Measurements from ENCODE around the gene SLC38A2. TPM values are rescaled to one million over a fixed set of nuclear protein-coding genes. Genes with fewer than 3 reads are reported as not detected.
"Not testable (repeated sequence)": the region's sequence is repeated elsewhere in the genome, so short reads cannot be mapped to it uniquely, and the experiment has no call there.

SLC38A2 gene
- total RNA-seq, 2 donors from 2014 or later, result 128 to 220 TPM

- intact Hi-C loops (cut with DNase I, micrococcal nuclease); ATAC-seq; DNase-seq: not testable (repeated sequence)
Measured at GRCh38 chr12:46399461-46400248, 27.1 kb upstream of the SLC38A2 start.

GRCh38 chr12:46396826-46397225 is 24.3 kb upstream of the SLC38A2 start:
- intact Hi-C loops (cut with DNase I, micrococcal nuclease), result no loop called here
- DNase-seq, result no peak
- ATAC-seq, result no peak

DNA sequence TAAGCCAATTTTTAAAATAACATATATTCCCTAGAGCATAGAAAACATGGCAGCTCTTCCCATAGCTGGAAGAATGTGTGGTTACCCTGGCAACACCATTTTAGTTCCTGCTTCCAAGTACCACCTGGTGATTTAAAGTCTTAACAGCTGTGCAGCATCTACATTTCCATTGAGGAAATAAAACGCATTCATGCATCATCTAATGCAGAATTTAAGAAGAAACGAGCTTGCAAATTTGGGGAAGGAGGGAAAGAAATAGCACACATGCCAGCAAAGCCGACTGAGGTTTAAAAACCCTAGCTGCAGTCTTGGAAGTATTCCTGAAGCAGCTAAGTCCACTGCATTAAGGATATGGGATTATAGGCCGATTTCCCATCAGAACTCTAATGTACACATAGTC is 22.8 kb upstream of the SLC38A2 start:
- DNase-seq (no peak), ATAC-seq (no peak)
- intact Hi-C loops (cut with DNase I, micrococcal nuclease), result no loop called here

GRCh38 chr12:46391630-46392029 is 19.1 kb upstream of the SLC38A2 start:
- DNase-seq, result no peak
- no peak for ATAC-seq
- intact Hi-C loops (cut with DNase I, micrococcal nuclease), result no loop called here

DNA sequence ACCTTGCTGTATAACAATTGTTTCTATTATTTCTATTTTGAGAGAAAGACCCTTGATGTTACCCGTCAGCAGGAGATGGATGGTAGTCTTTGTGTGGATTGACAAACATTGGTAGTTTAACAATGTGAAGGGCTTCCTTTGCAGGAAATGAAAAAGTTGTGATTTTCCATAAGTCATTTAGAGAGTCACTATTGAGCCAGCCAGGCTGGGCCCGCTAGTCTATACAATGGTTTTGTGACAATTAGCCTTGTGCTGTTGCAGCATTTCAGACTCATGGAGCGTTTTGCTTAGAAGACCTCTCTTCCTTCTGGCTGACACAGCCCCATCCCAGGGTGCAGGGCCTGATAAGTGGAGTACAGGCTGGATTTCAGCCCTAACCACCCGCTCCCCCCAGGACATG is 18.3 kb upstream of the SLC38A2 start:
- DNase-seq, result no peak
- peak; percentile 13 for ATAC-seq
- intact Hi-C loops (cut with DNase I, micrococcal nuclease), result no loop called here

DNA sequence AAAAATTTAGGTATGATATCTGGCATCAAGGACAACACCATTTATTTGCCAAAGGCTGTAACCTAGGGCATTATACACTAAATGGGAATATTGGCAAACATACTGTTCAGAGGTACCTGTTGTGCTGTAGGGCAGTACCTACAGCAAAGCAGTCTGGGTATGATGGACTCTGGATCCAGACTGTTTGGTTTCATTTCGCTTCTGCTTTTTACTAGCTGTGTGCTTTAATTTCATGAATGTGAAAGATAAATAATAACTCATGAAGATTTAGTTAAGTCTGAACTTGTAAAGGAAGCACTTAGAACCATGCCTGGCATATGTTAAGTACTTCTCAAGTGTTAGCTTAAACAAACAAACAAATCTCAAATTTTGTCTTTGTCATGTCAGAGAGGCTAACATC is 17.7 kb upstream of the SLC38A2 start:
- DNase-seq (no peak), ATAC-seq (peak; percentile 86)
- intact Hi-C loops (cut with DNase I, micrococcal nuclease), result no loop called here

DNA sequence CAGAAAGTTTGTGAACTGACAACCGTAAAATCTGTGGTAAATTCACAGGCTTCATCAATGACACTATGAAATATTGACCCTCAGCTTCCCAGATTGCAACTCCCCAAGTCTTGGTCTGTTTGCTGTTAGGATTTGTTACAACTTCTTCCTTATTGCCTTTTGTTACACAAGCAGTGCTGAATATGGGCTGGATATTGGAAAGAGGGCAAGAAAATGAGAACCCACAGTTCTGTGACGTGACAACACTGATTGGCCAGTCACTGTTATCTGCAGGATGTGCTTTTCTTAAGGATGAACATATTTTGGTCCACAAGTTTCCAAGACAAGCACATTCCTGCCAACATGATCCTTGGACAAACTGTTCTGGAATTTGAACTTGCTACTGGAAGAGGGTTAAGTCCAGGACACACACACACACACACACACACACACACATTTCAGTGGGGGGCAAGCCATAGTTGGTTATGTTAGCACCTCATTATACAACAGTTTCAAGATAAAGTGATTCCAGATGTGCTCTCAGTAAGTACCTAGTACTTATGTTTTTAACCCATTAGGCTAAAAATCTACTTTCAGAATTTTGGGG is 16.6 kb upstream of the SLC38A2 start:
- intact Hi-C loops (cut with DNase I, micrococcal nuclease), result loop anchor here in 1 of 2 donors (10.0 kb wide), 1 partner anchor 86 kb away; no protein-coding TSS in a partner anchor
- DNase-seq (no peak), ATAC-seq (peak; percentile 61)

DNA sequence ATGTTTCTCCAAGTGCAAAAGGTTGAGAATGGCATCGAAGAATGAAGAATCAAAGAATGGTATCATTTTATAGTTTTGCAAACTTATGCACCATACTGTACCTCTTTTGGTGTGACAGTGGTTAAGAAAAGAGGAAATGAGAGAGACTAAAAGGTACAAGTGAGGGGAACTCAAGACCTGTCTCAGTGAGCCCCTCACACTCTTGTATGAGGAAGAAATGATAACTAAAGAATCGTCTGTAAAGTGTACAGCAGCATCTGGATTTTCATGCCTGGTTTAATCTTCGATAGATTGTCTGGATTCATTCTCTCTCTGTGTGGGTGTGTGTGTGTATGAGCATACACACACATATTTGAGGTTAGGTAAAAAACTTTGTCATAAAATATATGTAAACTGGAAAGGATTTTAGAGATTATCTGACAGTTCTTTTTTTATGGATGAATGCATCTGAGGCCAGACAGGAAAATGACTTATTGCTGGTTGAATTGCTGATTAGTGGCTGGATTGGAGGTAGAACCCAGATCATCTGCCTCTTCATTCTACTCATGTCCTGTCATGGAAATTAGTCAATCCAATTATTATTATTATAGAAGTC is 16.0 kb upstream of the SLC38A2 start:
- intact Hi-C loops (cut with DNase I, micrococcal nuclease), result loop anchor here in 1 of 2 donors (10.0 kb wide), 1 partner anchor 86 kb away; no protein-coding TSS in a partner anchor
- ATAC-seq, result no peak
- DNase-seq, result no peak

DNA sequence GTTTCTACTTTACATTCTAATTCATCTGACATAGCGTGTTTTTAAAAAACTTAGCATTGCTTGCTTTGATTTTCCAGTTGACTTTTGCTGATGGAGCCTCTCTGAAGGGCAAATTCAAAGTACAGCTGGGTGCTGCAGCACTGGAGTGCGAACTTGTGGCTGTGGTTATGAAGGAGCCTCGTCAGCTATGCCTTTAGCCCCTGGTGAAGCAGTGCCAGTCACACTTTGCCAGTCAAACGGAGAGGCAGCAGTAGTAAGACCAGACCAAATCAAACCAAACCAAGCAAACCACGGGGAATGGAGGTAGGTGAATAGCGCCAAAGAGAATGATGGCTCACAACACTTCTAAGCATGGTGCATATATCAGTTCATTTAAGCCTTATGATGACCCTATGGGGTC is 15.1 kb upstream of the SLC38A2 start:
- intact Hi-C loops (cut with DNase I, micrococcal nuclease), result loop anchor here in 1 of 2 donors (10.0 kb wide), 1 partner anchor 87 kb away; no protein-coding TSS in a partner anchor
- DNase-seq, result no peak
- no peak for ATAC-seq

DNA sequence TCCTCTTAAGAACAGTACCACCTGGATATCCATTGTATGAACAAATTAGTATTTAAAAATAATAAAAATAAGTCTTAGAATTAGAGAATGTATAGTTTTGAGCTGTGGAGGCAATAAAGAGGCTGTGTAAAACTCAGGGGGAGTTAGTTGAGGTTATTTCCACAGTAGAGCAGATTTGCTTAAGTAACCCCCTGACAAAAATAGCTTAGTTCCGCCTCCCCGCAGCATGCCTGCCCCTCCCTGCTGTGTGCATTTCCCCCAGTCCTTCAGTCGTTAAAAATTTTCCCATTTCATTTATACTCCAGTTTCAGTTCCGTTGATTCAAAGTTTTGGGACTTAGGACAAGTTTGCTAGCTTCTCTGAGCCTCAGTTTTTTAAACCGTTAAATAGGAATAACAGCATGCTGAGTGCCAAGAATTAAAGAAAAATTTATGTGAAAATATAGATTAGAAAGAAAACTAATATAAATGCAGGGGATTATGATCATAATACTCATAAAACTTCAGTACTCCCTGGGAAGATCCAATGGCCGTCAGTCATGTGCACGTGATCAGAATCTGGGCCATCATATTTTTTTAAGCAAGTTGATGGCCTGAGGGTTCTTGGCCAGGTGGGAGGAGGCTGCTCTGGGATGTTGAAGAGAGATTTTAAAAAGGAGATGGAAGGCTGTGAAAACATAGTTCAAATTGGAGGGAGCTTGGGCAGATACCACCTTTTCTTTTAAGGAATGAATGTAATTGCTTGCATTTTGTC is 14.5 kb upstream of the SLC38A2 start:
- intact Hi-C loops (cut with DNase I, micrococcal nuclease), result loop anchor here in 1 of 2 donors (10.0 kb wide), 1 partner anchor 88 kb away; no protein-coding TSS in a partner anchor
- DNase-seq, result peak; percentile 42 to 56
- no peak for ATAC-seq

GRCh38 chr12:46386360-46386867 is 13.8 kb upstream of the SLC38A2 start:
- intact Hi-C loops (cut with DNase I, micrococcal nuclease), result loop anchor here in 1 of 2 donors (10.0 kb wide), 1 partner anchor 88 kb away; no protein-coding TSS in a partner anchor
- ATAC-seq (no peak), DNase-seq (no peak)

DNA sequence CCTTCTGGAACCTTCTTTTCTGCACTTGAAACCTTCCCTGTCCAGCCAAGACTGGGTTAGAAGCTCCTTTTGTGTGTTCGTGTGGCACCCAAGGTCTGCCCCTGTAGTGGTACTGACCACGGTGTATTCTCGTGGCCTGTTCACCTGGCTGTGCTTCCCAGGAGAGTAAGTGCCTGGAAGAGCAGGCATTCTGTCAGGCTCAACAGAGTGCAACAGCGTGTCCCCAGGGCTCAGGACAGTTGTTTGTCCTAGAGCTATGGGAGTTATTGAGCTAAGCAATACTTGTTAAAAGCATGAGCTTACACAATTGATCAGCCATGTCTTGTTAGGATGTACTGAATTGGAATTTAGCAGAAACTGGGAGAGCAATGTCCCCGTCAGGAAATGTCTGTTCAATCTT is 12.9 kb upstream of the SLC38A2 start:
- DNase-seq (no peak), ATAC-seq (no peak)
- intact Hi-C loops (cut with DNase I, micrococcal nuclease), result loop anchor here in 1 of 2 donors (10.0 kb wide), 1 partner anchor 89 kb away; no protein-coding TSS in a partner anchor

GRCh38 chr12:46384451-46385309 is 12.1 kb upstream of the SLC38A2 start:
- ATAC-seq, result no peak
- DNase-seq, result no peak
- intact Hi-C loops (cut with DNase I, micrococcal nuclease), result loop anchor here in 1 of 2 donors (10.0 kb wide), 1 partner anchor 90 kb away; no protein-coding TSS in a partner anchor

DNA sequence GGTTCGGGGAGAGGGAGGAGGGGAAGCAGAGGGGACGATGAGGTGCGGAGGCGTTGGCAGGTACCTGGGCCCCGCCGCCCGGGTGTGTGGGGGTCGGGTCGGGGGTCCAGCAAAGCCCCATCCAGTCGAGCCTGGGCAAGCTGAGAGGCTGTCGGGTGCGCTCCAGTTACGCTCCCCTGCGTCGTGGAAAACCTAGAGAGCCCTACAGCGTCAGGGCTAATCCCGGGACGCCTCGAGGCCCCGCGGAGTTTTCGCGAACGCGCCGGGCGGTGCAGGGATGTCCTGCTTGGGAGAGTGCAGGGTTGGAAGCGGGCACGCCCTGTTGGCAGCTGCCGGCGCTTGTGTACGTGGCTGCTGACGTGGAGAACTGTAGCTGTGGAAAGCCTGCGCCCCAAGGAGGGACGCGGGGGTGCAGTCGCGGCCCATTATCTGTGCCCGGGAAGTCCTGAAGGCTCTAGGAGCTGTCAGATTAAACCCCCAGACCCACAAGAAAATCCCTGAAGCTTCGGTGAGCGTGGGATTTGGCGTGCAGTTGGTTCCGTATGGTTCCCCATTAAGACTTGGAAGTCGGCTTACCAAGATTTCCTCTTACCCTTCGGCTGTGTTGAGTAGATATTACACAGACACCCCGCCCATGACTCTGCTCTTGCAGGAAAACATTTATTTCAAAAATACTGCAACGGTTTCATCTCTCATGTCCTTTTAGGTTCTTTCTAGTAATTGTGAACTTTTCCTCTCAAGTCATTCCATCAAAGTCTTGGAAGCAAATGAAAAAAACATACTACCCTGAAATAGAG is 11.3 kb upstream of the SLC38A2 start:
- ATAC-seq (peak; percentile 78), DNase-seq (peak; percentile 91 to 93)
- intact Hi-C loops (cut with DNase I, micrococcal nuclease), result loop anchor here in 1 of 2 donors (10.0 kb wide), 1 partner anchor 91 kb away; no protein-coding TSS in a partner anchor

GRCh38 chr12:46382964-46383653 is 10.5 kb upstream of the SLC38A2 start:
- intact Hi-C loops (cut with DNase I, micrococcal nuclease), result loop anchor here in 1 of 2 donors (10.0 kb wide), 1 partner anchor 92 kb away; no protein-coding TSS in a partner anchor
- ATAC-seq (peak; percentile 89), DNase-seq (peak; percentile 97)

- DNase-seq (no peak), ATAC-seq (no peak)
- intact Hi-C loops (cut with DNase I, micrococcal nuclease), result loop anchor here in 1 of 2 donors (10.0 kb wide), 1 partner anchor 92 kb away; no protein-coding TSS in a partner anchor
Measured at GRCh38 chr12:46382408-46382963, 9.9 kb upstream of the SLC38A2 start.
